Measurements from ENCODE around the gene BMF.

Gene BMF

DNA sequence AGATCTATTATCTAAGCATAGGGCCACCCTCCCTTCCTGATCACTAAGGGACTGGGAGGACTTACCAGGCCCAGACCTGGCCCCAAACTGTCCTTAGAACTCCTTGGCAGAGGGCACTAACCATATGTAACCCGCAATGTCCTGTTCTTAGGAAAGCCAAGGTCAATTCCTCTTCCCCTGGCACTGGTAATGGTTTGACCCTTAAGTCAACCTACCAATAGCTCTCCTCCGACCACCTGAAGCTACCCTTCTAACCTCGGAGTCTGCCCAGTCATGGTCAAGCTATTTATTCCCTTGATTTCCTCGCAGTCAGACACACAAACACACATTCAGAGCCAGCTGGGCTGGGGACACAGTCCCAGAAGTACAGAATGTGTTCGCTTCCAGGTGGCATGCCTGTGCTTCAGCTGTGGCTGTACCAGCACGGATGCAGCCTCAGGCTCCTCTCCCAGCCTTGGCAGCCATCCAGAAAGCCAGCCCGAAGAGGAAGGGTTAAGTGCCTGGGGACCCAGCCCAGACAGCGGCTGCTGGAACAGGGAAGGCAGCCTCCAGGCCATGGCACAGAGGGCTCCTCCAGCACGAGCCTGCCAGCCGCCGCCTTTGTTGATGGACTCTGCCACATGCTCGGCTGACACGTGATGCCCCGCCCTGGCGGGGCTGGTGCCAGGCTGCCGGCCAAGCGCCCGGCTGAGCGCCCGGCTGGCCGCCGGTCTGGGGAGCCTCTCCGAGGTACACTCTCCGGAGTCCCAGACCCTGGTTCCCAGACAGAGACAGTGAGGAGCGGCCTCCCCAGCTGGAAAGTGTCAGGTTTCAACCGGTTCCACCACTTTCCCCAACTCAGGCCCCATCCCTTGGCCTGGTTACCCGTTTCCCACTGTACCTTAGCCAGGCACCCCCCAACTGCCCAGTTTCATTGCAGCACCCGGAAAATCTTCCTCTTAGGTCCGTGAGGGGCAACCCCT, 5.5 kb downstream of the BMF start:
- DNase-seq: peak; percentile 87

DNA sequence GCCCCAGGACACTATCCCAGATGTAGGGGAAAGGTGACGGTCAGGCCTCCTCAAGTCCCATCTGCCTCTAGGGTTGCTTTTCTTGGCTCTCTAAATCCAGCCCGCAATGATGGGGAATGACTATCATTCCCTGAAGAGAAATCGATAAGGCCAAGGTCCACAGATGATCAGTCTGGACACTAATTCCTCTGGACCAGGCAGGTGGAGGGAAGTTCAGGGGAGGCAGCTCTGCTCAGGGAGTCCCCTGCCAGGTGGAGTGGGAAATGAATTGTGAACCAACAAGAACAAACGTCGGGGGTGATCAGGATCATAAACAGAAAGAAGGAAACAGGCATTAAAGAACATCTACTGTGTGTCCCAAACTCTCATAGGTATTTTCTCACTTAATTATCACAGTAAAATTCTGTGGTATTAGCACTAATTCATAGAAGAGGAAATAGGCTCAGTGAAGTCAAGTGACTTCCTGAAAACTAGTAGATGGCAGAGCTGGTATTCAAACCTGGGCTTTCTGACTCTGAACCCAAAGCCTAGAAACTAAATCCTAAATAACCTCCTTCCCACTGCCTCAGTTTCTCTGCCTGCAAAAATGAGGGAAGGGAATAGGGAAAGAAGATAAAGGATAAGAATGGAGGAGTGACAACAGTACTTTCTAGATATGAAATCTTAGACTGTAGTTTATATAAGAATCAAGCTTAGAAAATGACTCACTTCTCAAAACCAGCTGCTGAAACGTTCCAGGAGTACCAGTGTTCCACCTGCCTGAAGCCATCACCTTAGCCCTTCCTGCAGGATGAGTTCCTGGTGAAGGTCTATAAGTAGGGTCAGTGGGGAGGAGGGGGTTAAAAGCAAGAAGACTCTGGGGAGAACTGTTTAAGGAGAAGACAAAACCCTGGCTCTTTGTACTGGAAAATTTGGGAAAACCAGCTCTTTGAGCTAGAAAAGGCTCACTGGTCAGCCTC, 7.5 kb downstream of the BMF start:
- no peak for DNase-seq

GRCh38 chr15:40100123-40100946, 8.3 kb downstream of the BMF start:
- DNase-seq: no peak

DNA sequence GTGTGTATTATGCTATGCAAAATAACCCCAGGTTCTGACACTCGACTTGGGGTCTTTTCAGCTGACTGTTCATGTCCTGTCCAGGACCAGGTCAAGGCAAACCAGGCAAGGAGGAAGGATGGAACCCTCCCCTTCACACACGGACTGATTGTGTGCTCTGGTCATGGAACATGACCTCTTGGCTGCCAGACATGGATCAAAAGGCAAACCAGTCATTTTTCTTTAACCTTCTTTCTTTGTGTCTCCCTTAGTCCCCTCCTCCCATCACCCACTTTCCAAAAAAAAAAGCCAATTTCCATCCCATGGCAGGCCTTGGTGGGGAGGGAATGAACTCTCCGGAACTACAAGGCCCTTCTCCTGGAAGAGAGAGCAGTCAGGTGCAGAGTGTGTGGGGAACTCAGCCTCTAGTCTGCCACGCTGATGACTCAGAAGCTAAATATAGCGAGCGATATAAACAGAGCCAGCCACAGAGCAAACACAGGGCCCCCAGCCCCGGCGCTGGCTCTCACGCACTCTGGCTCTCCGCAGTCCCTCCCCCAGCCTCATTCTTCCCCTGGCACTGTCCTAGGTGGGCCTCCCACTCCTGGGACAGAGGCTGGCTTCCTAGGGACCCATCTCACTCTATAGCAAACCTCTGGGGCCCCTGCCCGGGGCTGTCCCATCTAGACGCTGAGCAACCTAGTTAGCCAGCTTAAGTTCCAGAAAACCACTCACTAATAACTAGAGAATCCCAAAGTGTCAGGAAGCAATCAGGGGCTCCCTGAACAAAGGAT, 10.0 kb downstream of the BMF start:
- peak; percentile 70 for DNase-seq

- DNase-seq: no peak
Measured at GRCh38 chr15:40097968-40098476, 10.7 kb downstream of the BMF start.

- DNase-seq: no peak
Measured at GRCh38 chr15:40097096-40097967, 11.3 kb downstream of the BMF start.

GRCh38 chr15:40096094-40096891, 12.4 kb downstream of the BMF start:
- DNase-seq: no peak

- DNase-seq: no peak
Measured at GRCh38 chr15:40095371-40096093, 13.1 kb downstream of the BMF start.

GRCh38 chr15:40094156-40094555, 14.5 kb downstream of the BMF start:
- DNase-seq: no peak

DNA sequence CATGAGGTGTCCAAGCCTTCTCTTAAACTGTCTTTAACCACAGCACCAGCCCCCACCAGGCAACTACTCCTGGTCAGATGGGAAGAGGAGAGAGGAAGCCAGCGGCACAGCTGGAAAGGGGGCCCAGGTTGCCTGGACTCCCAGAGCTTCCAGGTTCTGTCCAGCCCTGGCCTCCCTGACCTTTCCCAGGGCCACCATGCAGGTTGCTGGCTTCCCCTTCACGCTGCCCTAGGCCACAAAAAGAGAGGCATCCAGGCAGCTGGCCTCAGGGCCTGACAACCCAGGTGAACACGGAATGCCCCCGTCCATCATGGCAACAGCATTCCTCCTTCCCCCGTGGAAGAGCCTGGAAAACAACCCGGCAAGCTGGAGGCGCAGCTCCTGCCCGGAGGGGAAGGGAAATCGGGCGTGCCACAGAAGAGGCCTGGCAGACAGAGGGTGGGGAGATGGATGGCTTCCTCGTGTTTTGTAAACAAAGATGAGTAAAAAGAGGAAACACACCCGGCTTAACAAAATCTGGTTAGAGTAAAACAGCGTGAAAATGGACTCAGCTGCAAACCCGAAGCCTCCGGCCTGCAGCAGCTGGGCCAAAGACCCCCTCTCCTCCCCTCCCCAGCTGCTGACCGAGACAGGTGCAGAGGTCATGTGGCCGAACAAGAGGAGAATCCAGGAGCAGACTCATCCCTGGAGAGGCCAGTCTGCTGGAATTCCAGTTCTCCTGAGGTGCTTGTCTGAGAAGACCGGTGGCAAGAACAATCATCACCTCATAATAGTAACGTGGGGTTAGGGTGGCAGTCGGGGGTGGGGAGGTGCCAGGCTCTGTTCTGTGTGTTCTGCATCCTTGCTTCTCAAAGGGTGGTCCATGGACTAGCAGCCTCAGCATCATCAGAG, 15.5 kb downstream of the BMF start:
- no peak for DNase-seq

DNA sequence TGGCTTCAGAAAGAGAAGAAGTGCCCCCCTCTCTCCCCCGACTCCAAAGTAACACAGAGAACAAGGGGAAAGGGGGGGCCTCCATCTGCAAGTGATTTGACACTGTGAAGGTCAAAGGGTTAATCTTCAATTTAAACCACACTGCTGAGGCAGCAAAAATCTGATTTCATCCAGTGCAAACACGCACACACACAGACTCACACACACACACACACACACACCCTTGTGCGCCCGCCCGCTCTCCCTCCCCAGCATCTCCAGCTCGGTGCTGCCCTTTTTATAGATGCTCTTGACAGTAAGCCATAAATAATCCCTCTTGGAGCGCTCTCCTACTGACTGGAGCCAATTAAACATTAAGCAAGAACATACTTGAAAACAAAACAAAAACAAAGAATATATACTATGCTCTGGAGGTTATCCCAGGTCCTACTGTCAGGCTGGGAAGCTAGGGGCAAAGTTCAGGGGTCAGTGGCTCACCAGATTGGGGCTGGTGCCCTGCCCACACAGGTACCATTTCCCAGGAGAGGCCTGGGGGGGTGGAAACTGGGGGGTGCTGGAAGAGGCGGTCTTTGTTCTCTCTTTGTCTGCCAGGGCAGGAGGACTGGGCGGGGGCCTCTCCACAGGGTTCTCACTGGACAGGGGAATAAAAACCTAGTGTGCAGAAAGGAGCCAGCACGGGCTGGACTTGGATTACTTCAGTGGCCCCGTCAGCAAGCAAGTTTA, 16.3 kb downstream of the BMF start:
- DNase-seq: peak; percentile 59

GRCh38 chr15:40091861-40092255, 16.8 kb downstream of the BMF start:
- no peak for DNase-seq

- no peak for DNase-seq
Measured at GRCh38 chr15:40090774-40091455, 17.8 kb downstream of the BMF start.

DNA sequence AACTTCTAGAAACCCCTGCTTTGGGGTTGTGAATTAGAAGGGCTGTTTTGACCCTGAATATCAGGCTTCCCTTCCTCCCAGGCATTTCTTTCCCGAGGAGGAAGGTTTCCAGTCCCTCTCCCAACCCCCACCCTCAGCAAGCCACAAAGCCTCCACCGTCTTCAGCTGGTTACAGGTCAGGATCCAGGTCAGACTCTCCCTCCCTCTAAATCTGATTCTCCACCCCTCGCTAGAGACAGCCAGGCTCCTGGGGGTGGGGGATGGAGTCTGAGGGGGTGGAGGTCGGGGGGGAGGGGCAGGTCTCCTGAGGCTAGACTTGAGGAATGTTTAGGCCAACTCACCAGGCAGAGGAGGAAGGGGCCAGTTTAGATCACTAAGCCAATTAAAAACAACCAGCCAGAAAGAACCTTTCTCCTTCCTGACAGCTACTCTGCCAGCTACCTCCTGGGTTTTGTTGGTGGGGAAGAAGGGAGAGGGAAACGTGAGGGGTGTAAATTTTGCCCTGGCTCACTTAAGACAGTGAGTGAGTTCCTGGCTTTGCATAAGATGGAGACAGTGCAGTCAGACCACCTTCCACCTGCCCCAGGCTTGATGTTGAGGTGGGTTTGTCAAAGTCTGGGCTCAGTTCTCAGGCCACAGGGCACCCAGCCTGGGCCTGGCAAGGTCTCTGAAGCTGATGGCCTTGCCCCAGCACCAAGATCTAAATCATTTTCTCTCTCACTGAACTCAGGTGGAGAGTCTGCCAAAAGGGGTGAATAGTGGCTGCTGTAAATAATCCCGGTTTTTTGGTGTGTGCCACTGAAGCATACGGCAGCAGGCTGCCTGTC, 19.5 kb downstream of the BMF start:
- DNase-seq: no peak
